ENCODE results near the gene KCNRG. TPM values are rescaled to one million over a fixed set of nuclear protein-coding genes. Genes with fewer than 3 reads are reported as not detected.

Gene KCNRG
- total RNA-seq, 2 donors from 2014 or later = 0.62 to 1.1 TPM

- Histone ChIP-seq H3K4me3 (ENCODE audit: low read length) (no peak overlapping the region), H3K36me3 (ENCODE audit: control insufficient read depth, insufficient read depth, low read length) (no peaks in the 10 kb centered on the region)
- no peak for TF ChIP-seq CTCF (conservative IDR thresholded peaks at IDR 0.05)
Observed at GRCh38 chr13:50033725-50034124, 18.5 kb downstream of the KCNRG start.

GRCh38 chr13:50037788-50038187, 22.5 kb downstream of the KCNRG start:
- Mint-ChIP-seq H3K27me3 (ENCODE audit: insufficient read depth) (no peaks in the 10 kb centered on the region), H3K27ac (peak overlapping the region; percentile 46), H3K36me3 (ENCODE audit: low read depth) (peaks cover 2% of the 10 kb centered on the region), H3K4me1 (peaks cover 8% of the 10 kb centered on the region), H3K4me3 (no peak overlapping the region), H3K9me3 (no peaks in the 10 kb centered on the region)
- Histone ChIP-seq H3K27ac (ENCODE audit: low read depth, low read length) (no peak overlapping the region), H3K9me3 (ENCODE audit: control insufficient read depth, low read length) (no peaks in the 10 kb centered on the region), H3K4me3 (ENCODE audit: low read length) (no peak overlapping the region), H3K4me1 (ENCODE audit: control insufficient read depth, insufficient read depth, low read length) (peaks cover 2% of the 10 kb centered on the region), H3K27me3 (ENCODE audit: control insufficient read depth, insufficient read depth, low read length, poor library complexity, severe bottlenecking) (no peaks in the 10 kb centered on the region), H3K36me3 (ENCODE audit: control insufficient read depth, insufficient read depth, low read length) (peaks cover 18% of the 10 kb centered on the region), H3K9ac (ENCODE audit: extremely low read depth, low read length, poor library complexity, severe bottlenecking) (no peak overlapping the region)
- no peak for DNase-seq
- no peak for TF ChIP-seq CTCF (conservative IDR thresholded peaks at IDR 0.05)

More at GRCh38 chr13:50033725-50034124, 18.5 kb downstream of the KCNRG start:
- Histone ChIP-seq H3K27me3 (ENCODE audit: control insufficient read depth, insufficient read depth, low read length, poor library complexity, severe bottlenecking) (no peaks in the 10 kb centered on the region), H3K27ac (ENCODE audit: low read depth, low read length) (no peak overlapping the region), H3K9me3 (ENCODE audit: control insufficient read depth, low read length) (no peaks in the 10 kb centered on the region), H3K4me1 (ENCODE audit: control insufficient read depth, insufficient read depth, low read length) (peaks cover 10% of the 10 kb centered on the region), H3K9ac (ENCODE audit: extremely low read depth, low read length, poor library complexity, severe bottlenecking) (no peak overlapping the region)
- Mint-ChIP-seq H3K4me1 (peaks cover 30% of the 10 kb centered on the region), H3K4me3 (no peak overlapping the region), H3K27ac (no peak overlapping the region), H3K36me3 (ENCODE audit: low read depth) (no peaks in the 10 kb centered on the region), H3K9me3 (no peaks in the 10 kb centered on the region), H3K27me3 (ENCODE audit: insufficient read depth) (no peaks in the 10 kb centered on the region)
- DNase-seq = no peak

GRCh38 chr13:50038266-50038665, 23.0 kb downstream of the KCNRG start:
- Histone ChIP-seq H3K9me3 (ENCODE audit: control insufficient read depth, low read length) (no peaks in the 10 kb centered on the region), H3K27me3 (ENCODE audit: control insufficient read depth, insufficient read depth, low read length, poor library complexity, severe bottlenecking) (no peaks in the 10 kb centered on the region), H3K9ac (ENCODE audit: extremely low read depth, low read length, poor library complexity, severe bottlenecking) (no peak overlapping the region), H3K27ac (ENCODE audit: low read depth, low read length) (no peak overlapping the region), H3K4me1 (ENCODE audit: control insufficient read depth, insufficient read depth, low read length) (peaks cover 2% of the 10 kb centered on the region), H3K36me3 (ENCODE audit: control insufficient read depth, insufficient read depth, low read length) (peaks cover 18% of the 10 kb centered on the region), H3K4me3 (ENCODE audit: low read length) (no peak overlapping the region)
- 95 to 100% methylated on average over 2 to 6 of the region's 6 CpGs for WGBS, 2 experiments (ENCODE audit: insufficient coverage in 1 of 2, insufficient read length in 1 of 2)
- peaks cover 6% of the 10 kb centered on the region for H3K36me3 Mint-ChIP-seq (ENCODE audit: low read depth)
- no peak overlapping the region for H3K27ac Mint-ChIP-seq
- no peaks in the 10 kb centered on the region for H3K27me3 Mint-ChIP-seq (ENCODE audit: insufficient read depth)
- H3K9me3 Mint-ChIP-seq = no peaks in the 10 kb centered on the region
- H3K4me1 Mint-ChIP-seq = peaks cover 8% of the 10 kb centered on the region
- no peak for TF ChIP-seq CTCF (conservative IDR thresholded peaks at IDR 0.05)
- no peak for DNase-seq
- no peak overlapping the region for H3K4me3 Mint-ChIP-seq
